Measurements from ENCODE around the gene DCC.

The DCC gene

DNA sequence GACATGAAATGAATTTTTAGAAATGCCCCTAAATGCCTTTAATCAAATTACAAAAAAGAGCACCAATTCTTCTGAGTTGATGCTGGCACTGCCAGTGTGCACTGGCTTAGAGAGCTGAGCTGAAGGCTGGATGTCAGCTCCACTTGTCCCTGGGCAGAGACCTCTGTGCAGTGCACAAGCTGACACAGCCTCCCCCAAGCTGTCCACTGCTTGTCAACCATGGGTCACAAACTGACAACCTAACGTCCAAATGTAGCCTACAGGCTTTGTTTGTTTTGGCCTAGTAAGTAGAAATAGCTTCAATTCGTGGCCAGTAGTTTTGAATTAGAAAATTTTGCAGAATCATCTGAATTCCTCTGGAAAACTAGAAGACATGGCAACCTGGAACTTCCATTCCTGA is 605.6 kb downstream of the DCC start:
- DNase-seq, result no peak

DNA sequence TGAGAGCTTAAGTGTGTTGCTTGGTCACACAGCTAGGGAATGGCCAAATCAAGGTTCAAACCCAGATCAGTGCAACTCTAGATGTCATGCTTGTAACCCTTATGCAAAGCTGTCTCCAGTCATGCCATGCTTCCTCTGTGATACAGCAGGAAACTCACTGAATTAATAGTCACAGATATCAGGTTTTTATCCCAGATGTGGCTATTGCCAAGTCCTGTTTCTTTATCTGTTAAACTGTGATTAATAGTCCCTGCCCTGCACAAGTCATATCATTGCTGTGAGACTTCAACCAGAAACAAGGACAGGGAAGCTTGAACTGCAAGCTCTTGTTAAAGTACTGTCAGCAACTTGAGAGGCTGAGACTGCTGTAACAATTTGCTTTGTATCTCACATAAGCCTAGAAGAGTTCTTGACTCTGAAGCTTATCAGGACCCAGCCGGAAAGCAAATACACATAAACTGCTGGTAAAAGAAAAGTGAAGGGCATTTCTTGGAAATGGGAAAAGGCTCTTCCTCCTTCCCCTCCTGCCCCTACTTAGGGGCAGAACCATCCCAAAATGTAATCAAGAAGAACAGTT is 609.0 kb downstream of the DCC start:
- DNase-seq, result no peak

DNA sequence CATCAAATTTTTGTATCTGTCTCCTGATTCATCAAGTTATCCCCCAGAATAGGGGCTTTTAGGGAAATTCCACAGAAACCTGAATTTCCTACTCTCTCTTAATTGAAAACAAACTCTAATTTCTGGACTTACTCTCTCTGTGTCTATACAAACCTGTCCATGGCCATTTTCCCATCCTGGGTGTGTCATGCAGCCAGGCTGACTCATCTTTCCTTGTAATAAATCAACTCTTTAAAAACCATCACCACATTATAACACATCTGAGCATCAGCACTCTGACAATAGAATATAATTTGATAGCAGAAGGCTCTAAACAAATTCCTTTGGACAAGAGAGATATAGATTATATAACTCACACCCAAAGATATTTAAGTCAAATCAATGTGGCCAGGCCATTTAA is 610.2 kb downstream of the DCC start:
- no peak for DNase-seq

DNA sequence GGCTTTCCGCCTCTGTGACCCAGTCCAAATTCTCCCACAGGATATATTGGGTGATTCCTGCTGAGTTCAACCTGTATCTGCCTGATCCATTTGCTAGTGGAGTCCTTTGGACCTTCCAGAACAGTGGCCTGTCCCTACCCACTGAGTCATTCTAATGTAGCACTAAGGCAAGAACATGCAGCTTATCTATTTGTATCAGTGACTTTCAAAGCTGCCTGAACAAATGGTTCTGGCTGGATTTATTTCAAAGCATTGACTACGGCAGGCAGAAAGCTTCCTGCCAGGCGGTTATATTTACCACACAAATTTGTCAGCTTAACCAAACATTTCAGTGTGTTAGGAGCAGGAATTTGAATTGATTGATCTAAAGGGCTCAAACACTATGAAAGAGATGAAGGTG is 613.4 kb downstream of the DCC start:
- DNase-seq, result no peak

DNA sequence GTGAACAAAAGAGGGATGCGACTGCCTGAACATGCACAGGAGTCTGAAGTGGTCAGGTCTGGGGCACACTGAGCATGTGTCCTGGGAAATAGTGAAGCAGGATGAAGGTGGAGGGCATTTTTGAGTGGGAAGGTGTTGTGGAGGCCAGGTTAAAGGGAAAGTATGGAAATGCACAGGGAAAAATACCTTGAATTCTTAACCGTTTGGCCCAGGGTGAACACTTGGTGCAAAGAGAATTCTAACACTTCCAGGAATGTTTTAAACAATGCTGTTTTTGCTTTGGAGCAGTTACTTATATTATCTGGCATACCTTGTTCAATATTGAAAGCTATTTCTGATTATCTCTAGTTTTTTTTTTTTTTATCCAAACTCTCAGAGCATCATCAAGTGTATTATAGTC is 623.5 kb downstream of the DCC start:
- no peak for DNase-seq

DNA sequence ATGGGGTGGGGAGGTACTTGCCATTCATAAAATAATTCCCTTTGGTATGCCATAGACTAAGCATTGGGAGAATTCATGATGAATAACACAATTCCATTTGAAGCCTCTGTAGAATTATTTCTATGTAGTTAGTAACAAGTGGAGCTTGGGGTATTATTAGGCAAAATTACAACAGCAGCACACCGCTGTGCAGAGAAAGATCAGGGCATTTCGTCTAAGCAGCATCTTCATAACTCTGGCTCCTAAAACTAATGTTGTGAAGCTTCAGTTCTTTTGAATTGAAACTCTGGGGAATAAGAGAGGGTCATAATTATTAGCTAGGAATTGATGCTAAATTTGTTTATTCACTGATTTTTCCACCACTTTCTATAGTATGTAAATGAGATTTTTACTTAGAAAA is 630.7 kb downstream of the DCC start:
- no peak for DNase-seq

DNA sequence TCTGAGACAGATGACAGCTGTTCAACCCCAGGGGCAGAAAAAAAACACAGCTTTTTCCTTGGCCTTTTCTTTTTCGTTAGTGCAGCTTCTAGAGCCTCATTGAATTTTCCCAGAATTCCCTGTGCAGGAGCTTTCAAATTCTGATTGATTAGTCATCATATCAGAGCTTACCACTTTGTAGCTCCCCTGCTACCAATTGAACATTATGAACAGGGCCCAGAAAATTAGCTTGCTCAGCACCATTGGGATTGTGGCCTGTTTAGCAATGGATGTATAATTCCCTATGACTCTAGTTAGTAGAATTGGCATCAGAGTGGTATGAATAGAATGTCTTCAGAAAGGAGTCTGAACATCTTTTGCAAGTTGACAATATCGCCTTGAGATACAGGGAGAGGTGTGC is 631.1 kb downstream of the DCC start:
- DNase-seq, result no peak

DNA sequence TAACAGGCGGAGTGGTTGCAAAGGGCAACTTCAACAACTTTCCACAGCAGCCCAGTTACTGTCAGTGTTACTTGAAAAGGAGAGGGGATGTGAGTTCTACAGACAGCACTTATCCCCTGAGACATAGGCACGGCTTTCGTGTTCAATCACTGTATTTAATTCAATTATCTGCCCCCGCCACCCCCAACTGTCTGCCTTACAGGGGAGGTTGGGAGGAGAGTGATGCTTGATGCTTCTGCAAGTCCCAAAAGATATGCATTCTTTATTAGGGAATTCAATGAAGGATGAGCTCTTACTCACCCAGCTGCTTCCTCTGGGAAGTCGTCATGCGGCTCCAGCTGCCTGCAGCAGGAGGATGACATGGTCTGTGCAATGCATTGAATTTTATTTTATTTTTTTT is 639.9 kb downstream of the DCC start:
- DNase-seq, result no peak

DNA sequence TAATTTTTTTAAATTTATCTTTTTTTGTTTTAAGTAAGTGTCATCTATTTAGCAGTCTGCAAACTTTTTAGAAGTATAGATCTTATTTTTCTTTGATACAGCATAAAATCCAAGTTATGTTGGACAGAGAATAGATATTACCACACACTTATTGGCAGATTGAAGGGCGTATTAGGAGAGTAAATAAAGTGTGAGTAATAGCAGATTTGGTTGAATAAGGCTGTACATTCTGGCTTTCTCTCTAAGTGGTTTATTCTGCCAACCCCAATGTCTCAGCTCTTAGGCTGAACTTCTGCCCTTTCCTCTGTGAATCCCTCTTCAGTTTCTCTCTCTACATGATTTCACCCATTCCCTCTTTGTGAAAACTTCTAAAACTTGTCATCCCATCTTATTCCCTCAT is 651.2 kb downstream of the DCC start:
- no peak for DNase-seq

DNA sequence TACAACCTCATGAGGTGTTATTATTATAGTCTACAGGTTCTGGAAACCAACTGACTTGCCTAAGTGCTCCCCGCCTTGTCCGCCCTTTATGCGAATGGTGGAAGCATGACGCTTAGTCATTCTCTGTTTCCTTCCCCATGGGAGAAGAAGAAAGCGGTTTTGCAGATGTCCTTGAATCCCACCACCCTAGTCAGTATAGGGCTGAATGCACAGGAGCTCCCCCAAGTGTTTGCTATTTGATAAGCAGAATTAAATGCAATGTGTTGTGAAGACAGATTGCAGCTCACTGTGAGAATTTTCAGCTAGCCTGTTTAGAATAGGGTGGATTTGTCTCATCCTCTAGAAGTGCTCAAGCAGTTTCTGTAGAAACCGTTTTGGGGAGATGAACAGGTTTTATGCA is 652.0 kb downstream of the DCC start:
- DNase-seq, result no peak

DNA sequence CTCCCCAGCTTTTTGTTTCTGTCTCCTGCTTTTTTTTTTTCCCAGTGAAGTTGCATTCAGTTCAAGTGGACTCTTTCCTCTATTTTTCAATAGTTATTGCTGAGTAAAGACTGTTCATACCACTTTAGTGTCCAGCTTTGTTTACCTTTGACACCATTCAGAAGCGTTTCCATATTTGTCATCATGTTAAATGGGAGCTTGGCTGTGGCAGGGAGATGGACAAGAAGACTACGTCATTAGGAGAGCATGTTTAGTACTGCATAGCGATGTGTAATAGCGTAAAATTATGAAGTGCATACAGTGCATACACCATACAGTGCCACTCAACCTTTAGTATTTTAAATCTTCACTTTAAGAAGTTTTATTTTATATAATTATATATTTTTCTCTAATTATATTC is 655.9 kb downstream of the DCC start:
- no peak for DNase-seq

DNA sequence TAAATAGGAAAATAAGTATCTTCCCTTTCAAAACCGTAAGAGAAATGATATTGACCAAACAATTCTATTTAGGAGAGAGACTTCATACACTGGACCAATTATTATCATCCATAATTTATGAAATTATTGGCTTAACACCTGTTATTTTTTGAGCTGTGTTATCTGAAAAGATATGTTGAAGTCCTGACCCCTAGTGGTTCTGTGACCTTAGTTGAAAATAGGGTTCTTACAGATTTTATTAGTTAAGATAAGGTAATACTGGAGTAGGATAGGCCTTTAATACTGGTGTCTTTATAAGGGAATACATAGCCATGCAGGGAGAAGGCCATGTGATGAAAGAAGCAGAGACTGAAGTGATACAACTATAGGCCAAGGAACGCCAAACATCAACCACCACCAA is 659.6 kb downstream of the DCC start:
- DNase-seq, result no peak

DNA sequence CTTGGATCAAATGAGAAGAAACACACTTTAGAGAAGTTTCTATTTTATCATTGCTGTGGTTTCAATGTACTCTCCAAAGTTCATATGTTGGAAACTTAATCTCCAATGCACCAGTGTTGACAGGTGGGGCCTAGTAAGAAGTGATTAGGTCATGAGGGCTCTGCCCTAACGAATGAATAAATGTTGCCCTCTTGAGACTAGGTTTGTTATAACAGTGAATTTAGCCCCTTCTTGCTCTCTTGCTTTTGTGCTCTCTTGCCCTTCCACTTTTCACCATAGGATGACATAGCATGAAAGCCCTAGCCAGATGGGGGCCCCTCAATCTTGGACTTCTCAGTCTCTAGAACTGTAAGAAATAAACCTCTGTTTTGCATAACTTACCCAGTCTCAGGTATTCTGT is 664.8 kb downstream of the DCC start:
- no peak for DNase-seq

DNA sequence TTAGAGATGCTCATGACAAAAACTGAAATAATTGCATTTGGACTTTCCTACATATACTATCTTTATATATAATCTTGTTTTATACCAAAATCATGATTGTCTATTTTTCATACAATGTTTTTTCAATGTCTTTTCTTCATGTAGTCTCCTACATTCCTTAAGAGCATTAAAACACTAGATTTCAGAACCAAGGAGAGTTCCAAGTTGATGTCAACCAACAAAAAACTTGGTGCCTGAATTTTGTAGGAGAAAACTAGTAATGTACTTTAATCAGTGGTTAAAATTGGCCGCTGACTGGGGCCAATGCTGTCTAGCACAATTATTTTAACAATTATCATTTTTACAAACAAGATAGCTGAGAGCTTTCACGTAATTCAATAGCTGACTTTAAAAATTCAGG is 678.8 kb downstream of the DCC start:
- DNase-seq, result no peak

DNA sequence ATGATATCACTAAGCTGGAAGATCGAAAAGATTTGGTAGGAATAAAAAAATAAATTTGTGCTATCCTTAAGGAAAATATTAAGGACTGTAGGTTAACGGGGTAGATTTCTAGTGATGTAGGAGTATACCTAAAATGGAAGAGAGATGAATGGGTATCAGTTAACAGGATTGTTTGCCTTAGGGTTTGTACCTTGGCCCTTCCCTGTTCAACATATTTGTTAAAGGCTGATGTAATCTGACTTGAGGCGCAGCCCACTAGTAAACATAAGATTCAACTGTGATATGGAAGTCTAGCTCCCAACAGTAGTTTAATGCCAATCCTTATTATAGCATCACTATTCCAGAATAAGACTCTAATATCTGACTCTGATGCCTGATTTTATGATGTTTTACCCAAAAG is 685.2 kb downstream of the DCC start:
- no peak for DNase-seq

DNA sequence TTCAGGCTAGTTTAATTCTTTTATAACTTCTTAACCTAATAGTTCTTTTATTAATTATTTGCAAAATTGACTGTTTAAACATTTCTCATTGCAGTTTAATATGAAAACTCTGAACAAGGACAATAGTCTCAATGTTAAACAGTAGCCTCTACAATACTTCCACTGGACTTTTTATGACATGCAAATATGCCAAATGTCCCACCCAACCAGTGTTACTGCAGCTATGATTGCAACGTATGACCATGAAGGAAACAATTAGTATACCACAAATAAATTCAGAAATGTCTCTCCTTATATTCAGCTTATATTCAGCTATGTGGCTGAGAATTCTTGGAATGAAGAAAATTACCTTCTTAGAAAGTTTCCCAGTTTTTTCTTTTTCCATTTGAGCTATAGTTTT is 688.6 kb downstream of the DCC start:
- DNase-seq, result no peak

DNA sequence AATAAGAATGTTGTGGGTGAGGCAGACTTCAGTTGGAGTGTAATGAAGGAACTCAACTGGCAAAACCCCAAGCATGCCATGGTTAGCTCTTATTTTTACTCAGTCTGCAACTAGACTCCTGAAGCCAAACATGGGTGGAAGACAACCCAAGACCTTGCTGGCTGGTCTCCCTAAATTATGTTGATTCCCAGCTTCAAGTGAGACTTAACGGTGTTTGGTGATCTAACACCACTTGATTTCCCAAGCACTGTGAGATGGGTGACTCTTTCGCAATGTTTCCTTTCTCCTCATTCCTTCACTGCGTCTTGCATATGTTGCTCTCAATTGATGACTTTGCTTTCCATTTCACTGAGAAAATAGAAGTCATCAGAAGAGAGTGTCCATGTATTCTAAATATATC is 693.1 kb downstream of the DCC start:
- DNase-seq, result no peak

DNA sequence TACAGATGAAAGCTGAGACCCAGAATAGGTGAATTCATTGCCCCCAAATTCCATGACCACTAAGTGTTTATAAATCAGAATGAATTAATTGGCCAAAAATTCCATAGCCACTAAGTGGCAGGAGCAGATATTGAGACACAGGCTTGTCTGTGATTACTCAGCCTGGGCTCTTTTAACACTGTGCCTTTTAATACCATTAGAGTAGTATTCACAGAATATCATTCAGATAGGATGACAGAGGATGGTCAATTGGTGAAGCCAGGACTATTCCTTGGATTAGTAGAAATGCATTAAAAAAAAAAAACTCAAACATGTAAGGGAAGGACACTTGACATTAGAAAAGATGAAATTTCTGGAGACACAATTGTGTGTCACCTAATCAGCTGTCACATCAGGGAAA is 698.6 kb downstream of the DCC start:
- no peak for DNase-seq

DNA sequence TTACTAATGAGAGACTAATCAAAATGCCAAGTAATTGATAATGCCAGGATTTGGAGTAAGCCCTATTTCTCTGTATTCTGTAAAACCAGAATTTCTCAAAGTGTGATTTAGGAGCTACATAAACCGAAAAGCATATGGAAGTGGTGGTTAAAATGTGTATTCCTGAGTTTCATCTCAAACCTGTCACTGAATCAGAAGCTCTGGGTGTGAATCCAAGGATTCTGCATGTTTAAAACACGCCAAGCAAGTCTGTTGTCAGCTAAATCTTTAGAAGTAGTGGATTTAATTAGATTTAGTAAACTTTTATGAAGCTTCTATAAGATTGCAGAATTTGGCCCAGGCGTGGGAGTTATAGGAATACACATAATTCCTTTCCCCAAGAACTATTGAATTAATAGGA is 700.3 kb downstream of the DCC start:
- DNase-seq, result no peak

DNA sequence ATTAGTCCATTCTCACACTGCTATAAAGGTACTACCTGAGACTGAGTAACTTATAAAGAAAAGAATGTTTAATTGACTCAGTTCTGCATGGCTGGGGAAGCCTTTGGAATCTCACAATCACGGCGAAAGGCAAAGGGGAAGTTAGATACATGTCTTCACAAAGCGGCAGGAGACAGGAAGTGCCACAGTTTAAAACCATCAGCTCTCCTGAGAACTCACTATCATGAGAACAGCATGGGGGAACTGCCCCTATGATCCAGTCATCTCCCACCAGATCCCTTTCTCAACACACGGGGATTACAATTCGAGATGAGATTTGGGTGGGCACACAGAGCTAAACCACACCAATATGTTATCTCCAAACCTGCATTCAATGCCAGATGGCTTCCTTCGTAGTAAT is 716.1 kb downstream of the DCC start:
- no peak for DNase-seq

DNA sequence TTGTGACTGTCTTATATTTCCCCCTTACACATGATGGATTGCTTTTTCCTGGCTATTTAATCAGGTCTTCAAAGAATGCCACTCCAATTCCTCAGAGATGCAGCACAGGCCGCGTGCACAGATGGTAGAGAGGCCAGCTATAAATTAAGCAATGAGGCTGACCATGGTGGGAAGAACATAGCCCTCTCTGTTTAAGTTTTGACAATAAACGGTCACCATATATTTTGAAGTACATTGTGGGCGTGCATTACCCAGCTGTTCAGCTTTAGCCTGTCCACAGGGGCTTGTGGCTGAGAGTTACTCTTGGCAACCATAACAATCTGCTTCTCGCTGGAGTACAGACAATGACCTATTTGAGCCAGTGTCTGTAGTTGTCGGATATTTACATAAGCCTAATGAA is 730.8 kb downstream of the DCC start:
- DNase-seq, result no peak

DNA sequence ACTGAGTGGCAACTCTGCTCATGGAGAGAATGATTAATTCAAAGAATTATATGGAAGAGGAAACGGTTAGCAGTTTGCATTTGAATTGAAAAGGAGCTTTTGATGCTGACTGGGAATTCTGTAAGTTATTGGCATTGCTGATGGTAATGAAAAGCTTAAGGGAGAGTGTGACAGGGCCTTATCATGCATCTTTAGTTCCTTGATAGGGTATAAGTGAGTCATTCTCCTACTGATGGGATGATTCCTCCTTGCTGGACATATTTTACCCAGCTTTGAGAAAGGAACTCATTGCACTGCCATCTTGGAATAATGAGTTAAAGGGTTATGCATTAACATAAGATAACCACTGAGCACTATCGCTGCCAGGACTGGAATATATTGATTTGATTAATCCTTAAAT is 740.7 kb downstream of the DCC start:
- no peak for DNase-seq

DNA sequence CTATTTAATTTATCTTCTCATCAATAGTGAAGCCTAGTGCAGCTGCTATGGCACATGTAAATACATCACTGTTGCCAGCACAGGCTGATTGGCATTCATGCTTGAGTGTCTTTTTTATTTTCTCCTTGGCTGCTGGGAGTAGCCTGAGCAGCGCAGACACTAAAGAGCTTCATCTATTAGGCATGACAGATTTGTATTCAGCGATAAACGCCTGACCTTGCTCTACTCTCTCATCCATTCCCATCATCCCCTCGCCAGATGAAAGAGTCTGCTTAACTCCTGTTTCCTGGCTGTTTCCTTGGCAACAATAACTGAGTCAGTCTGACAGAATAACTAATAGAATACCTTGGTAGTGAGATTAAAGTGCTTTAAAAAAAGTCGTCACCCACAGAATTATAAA is 753.6 kb downstream of the DCC start:
- DNase-seq, result no peak

DNA sequence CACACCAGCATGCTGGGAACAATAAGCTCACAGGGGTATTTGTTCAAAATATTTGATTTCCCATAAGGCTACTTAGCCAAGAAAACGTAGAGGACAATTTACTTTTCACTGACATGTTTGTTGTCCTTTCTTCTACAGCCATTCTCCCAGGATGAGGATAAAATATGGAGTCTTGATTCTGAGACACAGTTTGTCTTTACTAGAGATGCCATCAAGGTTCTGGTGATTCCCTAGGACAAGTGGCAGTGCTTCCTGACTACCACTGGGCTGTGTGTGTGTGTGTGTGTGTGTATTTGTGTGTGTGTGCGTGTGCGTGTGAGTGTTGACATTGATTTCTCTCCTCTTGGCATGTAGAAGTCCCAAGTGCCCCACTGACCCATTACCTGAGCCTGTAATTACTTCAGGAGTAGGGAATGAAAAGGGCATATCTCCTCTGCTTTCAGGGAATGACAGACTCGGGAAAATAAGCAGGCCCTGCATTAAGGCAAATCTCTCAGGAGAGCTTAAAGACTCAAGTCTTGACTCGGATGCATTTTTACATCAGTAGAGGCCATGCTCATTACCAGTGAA is 761.6 kb downstream of the DCC start:
- DNase-seq, result no peak

DNA sequence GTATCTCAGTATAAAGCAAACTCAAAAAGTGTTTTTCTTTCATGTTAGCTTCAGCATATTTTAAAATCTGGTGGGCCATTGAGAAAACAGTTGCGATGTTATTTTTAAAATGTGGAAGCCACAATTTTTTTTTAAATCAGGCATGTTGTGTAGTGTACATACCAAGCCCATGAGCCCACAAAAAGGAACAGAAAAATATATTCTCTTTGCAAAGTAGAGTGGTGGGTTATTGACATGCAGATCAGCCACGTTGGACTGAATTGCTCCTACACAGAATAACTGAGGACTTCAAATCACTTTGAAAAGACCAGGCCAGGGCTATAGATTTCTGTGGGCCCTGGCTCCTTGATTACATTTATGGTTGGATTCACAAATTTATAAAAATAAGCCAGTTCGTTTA is 774.4 kb downstream of the DCC start:
- no peak for DNase-seq

Measured in stimulated activated CD4-positive, alpha-beta T cell treated with anti-CD3 and anti-CD28 coated beads, Interleukin-15, amount 100 ng/mL, for 24 hours (primary cell).